GM21825 (cell line): ENCODE results near the gene TNFRSF11A.
A peak's percentile ranks its signal among the peaks of the same experiment; 100 is the strongest.

ENCODE experiments used
- ATAC-seq: cut with Tn5 transposase; IDR thresholded peaks from one replicate; pipeline ENCODE4 v1.9.1; 2021; ENCODE audit warnings: mild to moderate bottlenecking, moderate library complexity; ENCODE audit not compliant: unreplicated experiment

The TNFRSF11A gene

GRCh38 chr18:62324917-62325805, at the start of gene TNFRSF11A:
Gene TNFRSF11A (plus strand): TSS chr18:62325310. CDS start chr18:62325353, 43 bp downstream.
- peak; percentile 73 for ATAC-seq

- no peak for ATAC-seq
These were observed 48.1 kb upstream of the TNFRSF11A start for GRCh38 chr18:62277045-62277444.

- no peak for ATAC-seq
These were observed 45.5 kb upstream of the TNFRSF11A start for GRCh38 chr18:62279561-62279960.

GRCh38 chr18:62280058-62280457, 45.1 kb upstream of the TNFRSF11A start:
- ATAC-seq = no peak

- no peak for ATAC-seq
These were observed 44.3 kb upstream of the TNFRSF11A start for GRCh38 chr18:62280786-62281185.

GRCh38 chr18:62281684-62282083, 43.4 kb upstream of the TNFRSF11A start:
- ATAC-seq = no peak

GRCh38 chr18:62282188-62282629, 42.9 kb upstream of the TNFRSF11A start:
- ATAC-seq = no peak

- ATAC-seq = no peak
These were observed 40.5 kb upstream of the TNFRSF11A start for GRCh38 chr18:62284637-62285036.

GRCh38 chr18:62285281-62285680, 39.8 kb upstream of the TNFRSF11A start:
- ATAC-seq = no peak

GRCh38 chr18:62287781-62288664, 37.1 kb upstream of the TNFRSF11A start:
- ATAC-seq = peak; percentile 49

GRCh38 chr18:62288665-62289008, 36.5 kb upstream of the TNFRSF11A start:
- ATAC-seq = peak; percentile 62

GRCh38 chr18:62289047-62289446, 36.1 kb upstream of the TNFRSF11A start:
- ATAC-seq = peak; percentile 57

GRCh38 chr18:62294073-62294472, 31.0 kb upstream of the TNFRSF11A start:
- ATAC-seq = no peak

- no peak for ATAC-seq
These were observed 24.6 kb upstream of the TNFRSF11A start for GRCh38 chr18:62300359-62300963.

- ATAC-seq = no peak
These were observed 23.8 kb upstream of the TNFRSF11A start for GRCh38 chr18:62301322-62301721.

- no peak for ATAC-seq
These were observed 12.3 kb upstream of the TNFRSF11A start for GRCh38 chr18:62312851-62313250.

- no peak for ATAC-seq
These were observed 6.6 kb upstream of the TNFRSF11A start for GRCh38 chr18:62318228-62319180.

- ATAC-seq = no peak
These were observed 3.9 kb upstream of the TNFRSF11A start for GRCh38 chr18:62321201-62321600.

- ATAC-seq = no peak
These were observed 1.5 kb upstream of the TNFRSF11A start for GRCh38 chr18:62323483-62324180.
